Neutrophil (primary cell): ENCODE results near the gene TGM6.

ENCODE experiments used
- H3K27ac ChIP-seq: fragments of 200-600 bp; sonication (generic); 2 replicates; pipeline ENCODE4 v1.5.1; 2016; ENCODE audit warnings: mild to moderate bottlenecking, moderate library complexity
- H3K27me3 ChIP-seq: fragments of 200-600 bp; sonication (generic); 2 replicates; pipeline ENCODE4 v1.6.0; 2016; ENCODE audit warnings: mild to moderate bottlenecking
- H3K36me3 ChIP-seq: fragments of 200-600 bp; sonication (generic); 2 replicates; pipeline ENCODE4 v1.5.1; 2017
- H3K4me1 ChIP-seq, 2 experiments: fragments of 200-600 bp in 1 of 2; sonication (generic) in 1 of 2; 1 replicate in 1 of 2; 2 replicates in 1 of 2; pipeline versions ENCODE4 v1.5.1 to v1.6.1; 2013 to 2016; ENCODE audit warnings: low read depth in 1 of 2, low read length in 1 of 2, mild to moderate bottlenecking in 1 of 2, moderate library complexity in 1 of 2; ENCODE audit not compliant: control insufficient read depth in 1 of 2, insufficient read depth in 1 of 2
- H3K4me3 ChIP-seq, 2 experiments: fragments of 200-600 bp in 1 of 2; sonication (generic) in 1 of 2; 1 replicate in 1 of 2; 2 replicates in 1 of 2; pipeline ENCODE4 v1.5.1; 2013 to 2016; ENCODE audit warnings: low read depth in 1 of 2, low read length in 1 of 2, mild to moderate bottlenecking in 1 of 2, moderate library complexity in 1 of 2
- H3K9me3 ChIP-seq: fragments of 200-600 bp; sonication (generic); 2 replicates; pipeline ENCODE4 v1.5.1; 2016
- TF ChIP-seq, protein P1 (sequence below): fragments of 200-600 bp; sonication (generic); IDR thresholded peaks from 2 replicates; pipeline ENCODE4 v1.5.1; 2016; ENCODE audit warnings: antibody characterized with exemption

Gene TGM6

DNA sequence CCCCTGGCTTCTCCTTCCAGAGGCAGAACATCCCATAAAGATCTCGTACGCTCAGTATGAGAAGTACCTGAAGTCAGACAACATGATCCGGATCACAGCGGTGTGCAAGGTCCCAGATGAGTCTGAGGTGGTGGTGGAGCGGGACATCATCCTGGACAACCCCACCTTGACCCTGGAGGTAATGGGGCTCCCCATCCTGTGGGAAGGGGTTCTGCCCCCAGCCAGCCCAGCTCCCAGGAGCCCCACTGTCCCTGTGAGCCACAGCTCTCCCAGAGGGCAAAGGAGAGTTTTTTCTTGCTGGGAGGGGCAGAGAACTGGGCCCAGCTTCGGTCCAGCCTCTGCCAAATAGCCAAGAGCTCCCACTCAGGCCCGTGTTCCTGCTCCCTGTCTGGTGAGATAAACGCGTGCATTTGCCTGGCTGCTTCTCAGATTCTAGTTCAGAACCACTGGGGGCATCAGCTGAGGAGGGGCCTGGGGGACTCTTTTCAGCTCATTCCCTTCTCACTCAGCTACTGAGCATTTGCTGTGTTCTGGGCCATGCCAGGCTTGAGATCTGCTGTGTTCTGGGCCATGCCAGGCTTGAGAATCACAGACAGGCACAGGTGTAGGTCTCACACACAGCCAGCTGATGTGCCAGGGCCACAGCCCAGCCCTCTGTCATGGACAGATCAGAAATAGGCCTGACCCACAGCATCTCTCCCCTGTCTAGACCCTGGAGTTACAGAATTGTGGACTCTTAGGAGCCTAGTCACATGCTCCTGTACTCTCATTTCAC, 45.4 kb upstream of the TGM6 start:
- no peaks in the 10 kb centered on the region for H3K27me3 ChIP-seq
- TF ChIP-seq, protein P1, sequence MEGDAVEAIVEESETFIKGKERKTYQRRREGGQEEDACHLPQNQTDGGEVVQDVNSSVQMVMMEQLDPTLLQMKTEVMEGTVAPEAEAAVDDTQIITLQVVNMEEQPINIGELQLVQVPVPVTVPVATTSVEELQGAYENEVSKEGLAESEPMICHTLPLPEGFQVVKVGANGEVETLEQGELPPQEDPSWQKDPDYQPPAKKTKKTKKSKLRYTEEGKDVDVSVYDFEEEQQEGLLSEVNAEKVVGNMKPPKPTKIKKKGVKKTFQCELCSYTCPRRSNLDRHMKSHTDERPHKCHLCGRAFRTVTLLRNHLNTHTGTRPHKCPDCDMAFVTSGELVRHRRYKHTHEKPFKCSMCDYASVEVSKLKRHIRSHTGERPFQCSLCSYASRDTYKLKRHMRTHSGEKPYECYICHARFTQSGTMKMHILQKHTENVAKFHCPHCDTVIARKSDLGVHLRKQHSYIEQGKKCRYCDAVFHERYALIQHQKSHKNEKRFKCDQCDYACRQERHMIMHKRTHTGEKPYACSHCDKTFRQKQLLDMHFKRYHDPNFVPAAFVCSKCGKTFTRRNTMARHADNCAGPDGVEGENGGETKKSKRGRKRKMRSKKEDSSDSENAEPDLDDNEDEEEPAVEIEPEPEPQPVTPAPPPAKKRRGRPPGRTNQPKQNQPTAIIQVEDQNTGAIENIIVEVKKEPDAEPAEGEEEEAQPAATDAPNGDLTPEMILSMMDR: no peak
- H3K9me3 ChIP-seq: no peaks in the 10 kb centered on the region

GRCh38 chr20:2336471-2336870, 44.2 kb upstream of the TGM6 start:
- H3K4me1 ChIP-seq: peaks cover 21 to 34% of the 10 kb centered on the region in 2 experiments
- H3K4me3 ChIP-seq: no peak overlapping the region
- H3K9me3 ChIP-seq: no peaks in the 10 kb centered on the region
- TF ChIP-seq, protein P1: no peak
- H3K27me3 ChIP-seq: no peaks in the 10 kb centered on the region
- no peak overlapping the region for H3K27ac ChIP-seq
- peaks cover 57% of the 10 kb centered on the region for H3K36me3 ChIP-seq

More for the DNA sequence above, 45.4 kb upstream of the TGM6 start:
- Histone ChIP-seq H3K27ac (no peak overlapping the region), H3K4me1 (peaks cover 33 to 46% of the 10 kb centered on the region in 2 experiments), H3K36me3 (peaks cover 45% of the 10 kb centered on the region), H3K4me3 (no peak overlapping the region)

DNA sequence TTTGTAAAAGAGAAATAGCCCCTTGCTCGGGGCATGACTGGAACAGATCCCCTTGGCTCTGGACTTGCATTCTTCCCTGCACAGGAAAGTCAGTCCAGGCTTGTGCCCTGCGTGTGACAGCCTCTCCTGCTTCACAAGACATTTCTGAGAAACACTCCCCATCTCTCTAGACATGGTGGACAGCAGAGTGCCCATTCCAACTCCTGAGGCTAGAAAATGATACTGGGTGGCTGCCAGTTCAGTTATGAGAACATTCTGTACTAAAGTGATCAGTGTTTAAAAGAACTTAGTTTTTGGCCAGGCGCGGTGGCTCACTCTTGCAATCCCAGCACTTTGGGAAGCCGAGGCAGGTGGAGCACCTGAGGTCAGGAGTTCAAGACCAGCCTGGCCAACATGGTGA, 43.6 kb upstream of the TGM6 start:
- Histone ChIP-seq H3K9me3 (no peaks in the 10 kb centered on the region), H3K27me3 (no peaks in the 10 kb centered on the region)
- TF ChIP-seq, protein P1: no peak

DNA sequence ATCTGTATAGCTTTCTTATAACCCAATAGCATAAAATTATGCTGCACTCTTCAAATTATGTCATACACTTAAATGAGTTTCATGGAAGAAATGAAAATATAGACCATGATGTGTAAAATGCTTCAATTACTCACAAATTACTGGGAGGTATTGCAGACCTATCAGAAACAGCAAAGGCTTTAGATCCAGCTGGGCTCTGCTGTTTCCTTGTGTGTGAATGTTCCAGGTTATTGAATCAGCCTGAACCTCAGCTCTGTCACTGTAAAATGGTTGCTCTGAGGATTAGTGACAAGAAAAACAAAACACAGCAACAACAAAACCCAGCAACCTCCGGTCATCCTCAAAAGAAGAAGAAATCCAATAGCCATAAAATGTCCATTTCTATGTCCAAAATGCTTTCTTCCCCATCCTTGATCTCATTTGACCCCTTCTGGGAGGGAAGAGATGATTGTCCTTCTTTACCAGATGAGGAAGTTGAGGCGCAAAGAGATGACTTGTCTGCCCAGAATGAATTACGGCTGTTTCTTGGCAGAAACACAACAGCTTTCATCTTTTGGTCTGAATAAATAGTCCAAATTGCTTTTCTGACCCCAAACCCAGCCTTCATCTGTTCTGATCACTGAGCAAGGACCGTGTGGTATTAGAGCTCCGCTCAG, 42.2 kb upstream of the TGM6 start:
- Histone ChIP-seq H3K4me3 (no peak overlapping the region), H3K4me1 (peaks cover under 1 to 15% of the 10 kb centered on the region in 2 experiments), H3K27me3 (no peaks in the 10 kb centered on the region), H3K27ac (peak overlapping the region; percentile 60), H3K9me3 (no peaks in the 10 kb centered on the region), H3K36me3 (peaks cover 60% of the 10 kb centered on the region)
- TF ChIP-seq, protein P1: no peak

More for the DNA sequence above, 43.6 kb upstream of the TGM6 start:
- Histone ChIP-seq H3K27ac (no peak overlapping the region), H3K36me3 (peaks cover 60% of the 10 kb centered on the region), H3K4me1 (peaks cover 14 to 28% of the 10 kb centered on the region in 2 experiments), H3K4me3 (no peak overlapping the region)

GRCh38 chr20:2340136-2340535, 40.6 kb upstream of the TGM6 start:
- no peak overlapping the region for H3K27ac ChIP-seq
- peaks cover 0 to 9% of the 10 kb centered on the region in 2 experiments for H3K4me1 ChIP-seq
- no peaks in the 10 kb centered on the region for H3K9me3 ChIP-seq
- peaks cover 47% of the 10 kb centered on the region for H3K36me3 ChIP-seq
- no peak overlapping the region for H3K4me3 ChIP-seq
- no peaks in the 10 kb centered on the region for H3K27me3 ChIP-seq
- TF ChIP-seq, protein P1: no peak
